IMR-90 (cell line): Measurements from ENCODE around the gene LIN7B.

Experiments used
- BHLHE40 ChIP-seq: fragments of 150-350 bp; IDR thresholded peaks from 2 replicates; pipeline ENCODE4 v1.6.1; 2016; ENCODE audit warnings: mild to moderate bottlenecking, low read depth, low read length
- CHD1 ChIP-seq: IDR thresholded peaks from 2 replicates; pipeline ENCODE4 v1.6.1; 2012; ENCODE audit warnings: low read depth, low read length, improper control_type of control experiment
- FOS ChIP-seq: fragments of 150-350 bp; IDR thresholded peaks from 2 replicates; pipeline ENCODE4 v1.6.1; 2016; ENCODE audit warnings: low read depth, low read length
- MAFK ChIP-seq: IDR thresholded peaks from 2 replicates; pipeline ENCODE4 v1.6.1; 2012; ENCODE audit warnings: low read depth, low read length, improper control_type of control experiment
- MAZ ChIP-seq: IDR thresholded peaks from 2 replicates; pipeline ENCODE4 v1.6.1; 2012; ENCODE audit warnings: low read depth, mild to moderate bottlenecking, low read length, improper control_type of control experiment, moderate library complexity, borderline replicate concordance
- MXI1 ChIP-seq: IDR thresholded peaks from 2 replicates; pipeline ENCODE4 v1.6.1; 2012; ENCODE audit warnings: low read depth, mild to moderate bottlenecking, low read length, moderate library complexity, borderline replicate concordance
- POLR2A ChIP-seq: IDR thresholded peaks from 2 replicates; pipeline ENCODE4 v1.6.1; 2012; ENCODE audit warnings: mild to moderate bottlenecking, low read depth, low read length
- RAD21 ChIP-seq: IDR thresholded peaks from 2 replicates; pipeline ENCODE4 v1.6.1; 2012; ENCODE audit warnings: low read length, improper control_type of control experiment
- RCOR1 ChIP-seq: IDR thresholded peaks from 2 replicates; pipeline ENCODE4 v1.6.1; 2012; ENCODE audit warnings: mild to moderate bottlenecking, low read length, improper control_type of control experiment; ENCODE audit not compliant: insufficient replicate concordance
- RFX5 ChIP-seq: IDR thresholded peaks from 2 replicates; pipeline ENCODE4 v1.8.0; 2012; ENCODE audit warnings: low read depth, mild to moderate bottlenecking, low read length, moderate library complexity
- SMC3 ChIP-seq: fragments of 150-350 bp; IDR thresholded peaks from 2 replicates; pipeline ENCODE4 v1.6.1; 2016; ENCODE audit warnings: low read depth, mild to moderate bottlenecking, antibody characterized with exemption, low read length, moderate library complexity
- TF ChIP-seq, protein P1 (sequence below): conservative IDR thresholded peaks from 2 replicates; pipeline ENCODE4 v1.5.1; 2012; ENCODE audit warnings: mild to moderate bottlenecking, low read depth, low read length, improper control_type of control experiment
- TF ChIP-seq, protein P2 (sequence below): fragments of 150-350 bp; IDR thresholded peaks from 2 replicates; pipeline ENCODE4 v1.6.1; 2016; ENCODE audit warnings: low read depth, mild to moderate bottlenecking, low read length, moderate library complexity, borderline replicate concordance
- TF ChIP-seq, protein P3 (sequence below): fragments of 150-350 bp; IDR thresholded peaks from 2 replicates; pipeline ENCODE4 v1.6.1; 2017; ENCODE audit warnings: mild to moderate bottlenecking, antibody characterized with exemption, low read length, low read depth

DNA sequence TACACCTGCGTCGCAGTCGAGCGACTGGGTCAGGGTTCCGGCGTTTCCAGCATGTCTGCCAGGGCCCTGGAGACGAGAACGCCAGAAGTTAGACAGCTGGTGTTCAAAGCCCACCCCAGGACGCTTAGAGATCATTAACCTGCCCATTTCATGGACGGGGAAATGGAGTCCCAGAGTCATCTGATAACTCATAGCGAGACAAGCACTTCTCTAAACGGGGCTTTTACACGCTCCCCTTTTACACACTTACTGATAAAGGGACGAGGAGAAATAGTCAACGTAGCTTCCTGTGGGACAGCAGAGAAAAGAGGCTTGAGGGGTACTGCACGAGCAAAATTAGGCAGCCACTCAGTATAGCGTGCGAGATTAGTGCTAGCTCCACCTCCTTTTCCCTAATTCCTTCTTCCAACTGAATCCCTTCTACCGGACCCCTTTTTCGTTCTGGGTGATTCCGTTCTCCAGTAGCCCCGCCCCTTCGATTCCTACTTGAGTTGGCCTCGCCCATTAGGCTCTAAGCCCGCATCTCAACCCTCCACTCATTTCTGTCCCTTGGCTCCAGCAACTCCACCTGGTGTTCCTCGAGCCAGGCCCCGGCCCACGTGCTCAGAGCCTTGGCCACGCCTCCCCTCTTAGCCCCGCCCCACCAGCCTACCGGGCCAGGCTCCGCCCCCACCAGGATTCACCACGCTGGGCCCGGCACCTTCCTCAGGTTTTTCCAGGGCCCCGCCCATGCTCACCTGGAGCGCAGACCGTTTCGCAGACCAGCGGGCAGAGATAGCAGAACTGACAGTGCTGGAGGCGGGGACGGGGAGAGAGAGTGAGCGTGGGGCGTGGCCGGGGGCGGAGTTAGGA is 37.3 kb downstream of the LIN7B start:
- TF ChIP-seq BHLHE40 (no peak), MAZ (no peak), SMC3 (no peak), MAFK (no peak), RAD21 (no peak), POLR2A (no peak), FOS (no peak), CHD1 (no peak), RFX5 (no peak), MXI1 (no peak), RCOR1 (peak; percentile 31)
- TF ChIP-seq, protein P1, sequence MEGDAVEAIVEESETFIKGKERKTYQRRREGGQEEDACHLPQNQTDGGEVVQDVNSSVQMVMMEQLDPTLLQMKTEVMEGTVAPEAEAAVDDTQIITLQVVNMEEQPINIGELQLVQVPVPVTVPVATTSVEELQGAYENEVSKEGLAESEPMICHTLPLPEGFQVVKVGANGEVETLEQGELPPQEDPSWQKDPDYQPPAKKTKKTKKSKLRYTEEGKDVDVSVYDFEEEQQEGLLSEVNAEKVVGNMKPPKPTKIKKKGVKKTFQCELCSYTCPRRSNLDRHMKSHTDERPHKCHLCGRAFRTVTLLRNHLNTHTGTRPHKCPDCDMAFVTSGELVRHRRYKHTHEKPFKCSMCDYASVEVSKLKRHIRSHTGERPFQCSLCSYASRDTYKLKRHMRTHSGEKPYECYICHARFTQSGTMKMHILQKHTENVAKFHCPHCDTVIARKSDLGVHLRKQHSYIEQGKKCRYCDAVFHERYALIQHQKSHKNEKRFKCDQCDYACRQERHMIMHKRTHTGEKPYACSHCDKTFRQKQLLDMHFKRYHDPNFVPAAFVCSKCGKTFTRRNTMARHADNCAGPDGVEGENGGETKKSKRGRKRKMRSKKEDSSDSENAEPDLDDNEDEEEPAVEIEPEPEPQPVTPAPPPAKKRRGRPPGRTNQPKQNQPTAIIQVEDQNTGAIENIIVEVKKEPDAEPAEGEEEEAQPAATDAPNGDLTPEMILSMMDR = no peak
- TF ChIP-seq, protein P2, sequence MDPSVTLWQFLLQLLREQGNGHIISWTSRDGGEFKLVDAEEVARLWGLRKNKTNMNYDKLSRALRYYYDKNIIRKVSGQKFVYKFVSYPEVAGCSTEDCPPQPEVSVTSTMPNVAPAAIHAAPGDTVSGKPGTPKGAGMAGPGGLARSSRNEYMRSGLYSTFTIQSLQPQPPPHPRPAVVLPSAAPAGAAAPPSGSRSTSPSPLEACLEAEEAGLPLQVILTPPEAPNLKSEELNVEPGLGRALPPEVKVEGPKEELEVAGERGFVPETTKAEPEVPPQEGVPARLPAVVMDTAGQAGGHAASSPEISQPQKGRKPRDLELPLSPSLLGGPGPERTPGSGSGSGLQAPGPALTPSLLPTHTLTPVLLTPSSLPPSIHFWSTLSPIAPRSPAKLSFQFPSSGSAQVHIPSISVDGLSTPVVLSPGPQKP = no peak
- TF ChIP-seq, protein P3, sequence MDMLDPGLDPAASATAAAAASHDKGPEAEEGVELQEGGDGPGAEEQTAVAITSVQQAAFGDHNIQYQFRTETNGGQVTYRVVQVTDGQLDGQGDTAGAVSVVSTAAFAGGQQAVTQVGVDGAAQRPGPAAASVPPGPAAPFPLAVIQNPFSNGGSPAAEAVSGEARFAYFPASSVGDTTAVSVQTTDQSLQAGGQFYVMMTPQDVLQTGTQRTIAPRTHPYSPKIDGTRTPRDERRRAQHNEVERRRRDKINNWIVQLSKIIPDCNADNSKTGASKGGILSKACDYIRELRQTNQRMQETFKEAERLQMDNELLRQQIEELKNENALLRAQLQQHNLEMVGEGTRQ = peak; percentile 58
